GM19463 (cell line): ENCODE data around the gene LSM7.

Source experiments
- ATAC-seq: cut with Tn5 transposase; IDR thresholded peaks from one replicate; pipeline ENCODE4 v1.9.1; 2021; ENCODE audit warnings: mild to moderate bottlenecking, moderate library complexity; ENCODE audit not compliant: unreplicated experiment

The LSM7 gene

DNA sequence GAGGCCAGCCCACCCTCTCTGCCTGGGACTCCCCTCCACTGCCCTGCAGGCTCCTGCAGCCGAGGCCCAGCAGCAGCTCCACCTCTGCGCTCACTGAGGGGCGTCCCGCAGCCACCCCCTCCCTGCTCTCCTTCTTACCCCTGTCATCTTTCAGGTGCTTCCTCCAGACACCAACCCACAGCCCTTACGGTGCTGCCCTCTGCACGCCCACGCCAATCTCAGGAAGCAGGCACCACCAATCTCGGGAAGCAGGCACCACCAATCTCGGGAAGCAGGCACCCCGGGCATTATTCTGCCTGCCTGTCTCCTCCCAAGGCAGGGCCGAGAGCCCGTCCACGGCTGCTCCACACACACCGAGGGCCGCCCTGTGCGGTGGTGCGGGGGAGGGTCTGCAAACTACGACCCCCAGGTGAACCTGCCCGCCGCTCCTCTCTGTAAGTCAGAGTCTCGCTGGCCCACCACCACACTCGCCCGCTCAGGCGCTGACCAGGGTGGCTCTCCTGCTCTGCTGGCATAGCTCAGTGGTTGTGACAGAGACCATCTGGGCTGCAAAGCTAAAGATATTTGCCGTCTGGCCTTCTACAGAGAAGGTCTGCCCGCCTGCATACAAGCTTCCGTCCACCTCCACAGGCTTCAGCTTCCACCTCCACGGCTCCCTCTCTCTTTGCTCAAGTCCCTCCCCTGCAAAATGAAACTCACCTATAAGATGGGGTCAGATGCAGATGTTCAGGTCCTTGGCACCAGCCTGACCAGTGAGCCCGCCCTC is 2.9 kb downstream of the LSM7 start:
- no peak for ATAC-seq

DNA sequence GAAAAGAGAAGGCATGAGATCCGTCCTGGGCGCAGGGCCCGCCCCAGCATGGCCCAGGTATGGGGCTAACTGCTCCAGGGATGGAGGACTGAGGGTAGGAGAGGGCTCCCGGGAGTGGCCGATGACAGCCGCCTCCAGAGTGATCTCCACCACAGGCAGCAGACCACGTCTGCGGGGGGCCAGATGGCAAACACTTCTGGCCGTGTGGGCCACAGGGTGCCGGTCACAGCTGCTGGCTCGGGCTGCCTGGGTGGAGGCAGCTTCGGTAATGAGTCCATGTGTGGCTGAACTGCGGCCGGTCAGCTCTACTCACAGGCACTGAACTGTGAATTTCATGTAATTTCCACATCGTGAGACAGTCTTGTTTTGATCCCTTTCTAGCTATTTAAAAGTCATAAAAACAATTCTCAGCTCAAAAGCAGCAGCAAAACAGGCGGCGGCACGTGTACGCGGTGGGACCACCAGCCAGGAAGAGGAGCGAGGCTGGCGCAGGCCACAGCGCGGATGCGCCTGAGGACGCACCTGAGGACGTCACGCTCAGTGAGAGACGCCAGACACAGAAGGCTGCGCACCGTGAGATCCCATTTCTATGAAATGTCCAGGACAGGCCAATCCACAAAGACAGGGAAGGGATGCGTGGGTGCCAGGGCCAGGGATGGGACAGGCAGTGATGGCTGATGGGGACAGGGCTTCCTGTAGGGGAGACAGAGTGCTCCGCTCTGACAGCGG is 4.0 kb downstream of the LSM7 start:
- no peak for ATAC-seq

DNA sequence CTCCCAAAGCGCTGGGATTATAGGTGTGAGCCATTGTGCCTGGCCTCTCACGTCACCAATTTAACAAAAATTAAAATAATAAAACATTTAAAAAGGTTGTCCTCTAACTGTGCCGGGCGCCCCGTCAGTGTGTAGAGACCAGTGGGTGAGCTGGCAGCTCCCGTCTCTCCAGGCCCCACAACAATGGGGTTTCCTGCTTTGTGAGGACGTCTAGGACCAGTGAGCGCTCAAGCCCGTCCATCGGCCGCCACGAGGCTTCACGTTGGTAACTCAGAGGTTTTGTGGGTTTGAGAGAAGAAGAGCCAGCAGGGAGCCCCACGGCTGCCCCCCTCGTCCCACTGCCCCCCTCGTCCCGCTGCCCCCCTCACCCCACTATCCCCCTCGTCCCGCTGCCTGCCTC is 4.7 kb downstream of the LSM7 start:
- ATAC-seq, result no peak

DNA sequence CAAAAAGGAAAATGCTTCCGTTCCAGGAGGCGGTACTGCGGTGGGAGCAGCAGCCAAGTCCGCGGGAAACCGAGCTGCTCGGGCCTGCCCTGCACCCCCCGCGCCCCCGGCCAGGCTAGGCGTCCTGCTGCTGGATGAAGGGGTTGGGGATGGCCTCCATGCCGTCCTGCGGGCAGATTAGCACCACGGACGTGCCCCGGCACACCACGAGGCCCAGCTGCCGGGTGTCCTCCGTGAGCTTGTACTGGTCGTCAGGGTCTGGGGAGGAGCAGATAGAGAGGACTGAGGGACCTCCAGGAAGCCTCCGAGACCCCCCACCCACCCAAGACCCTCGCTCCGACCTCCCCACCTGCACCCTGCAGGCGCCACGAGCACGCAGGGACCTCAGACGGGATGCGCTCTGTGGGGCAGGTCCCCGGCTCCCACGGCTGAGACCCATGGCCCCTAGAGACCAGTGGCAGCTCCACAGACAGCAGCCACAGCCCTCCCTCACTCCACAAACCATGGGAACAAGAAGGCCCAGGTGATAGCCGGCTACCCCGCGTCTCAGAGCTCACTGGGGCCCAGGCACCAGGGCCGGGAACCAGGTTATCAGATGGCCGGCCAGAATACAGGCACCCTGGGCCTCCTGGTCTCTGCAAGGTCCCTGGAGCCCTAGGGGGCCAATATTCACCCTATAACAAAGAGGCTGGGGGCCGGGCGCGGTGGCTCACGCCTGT is 6.7 kb downstream of the LSM7 start:
- ATAC-seq, result no peak

DNA sequence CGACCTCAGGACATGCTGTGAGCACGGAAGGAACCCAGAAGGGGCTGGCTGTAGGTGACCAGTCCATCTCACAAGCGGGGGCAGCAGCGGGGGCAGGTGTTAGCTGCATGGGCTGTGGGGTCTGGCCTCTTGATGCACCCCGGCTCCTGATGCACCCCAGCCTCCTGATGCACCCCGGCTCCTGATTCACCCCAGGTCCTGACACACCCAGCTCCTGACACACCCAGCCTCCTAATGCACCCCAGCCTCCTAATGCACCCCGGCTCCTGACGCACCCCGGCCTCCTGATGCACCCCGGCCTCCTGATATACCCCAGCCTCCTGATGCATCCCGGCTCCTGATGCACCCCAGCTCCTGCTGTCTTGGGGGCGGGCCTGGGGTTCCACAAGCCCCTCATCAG is 7.4 kb downstream of the LSM7 start:
- no peak for ATAC-seq

DNA sequence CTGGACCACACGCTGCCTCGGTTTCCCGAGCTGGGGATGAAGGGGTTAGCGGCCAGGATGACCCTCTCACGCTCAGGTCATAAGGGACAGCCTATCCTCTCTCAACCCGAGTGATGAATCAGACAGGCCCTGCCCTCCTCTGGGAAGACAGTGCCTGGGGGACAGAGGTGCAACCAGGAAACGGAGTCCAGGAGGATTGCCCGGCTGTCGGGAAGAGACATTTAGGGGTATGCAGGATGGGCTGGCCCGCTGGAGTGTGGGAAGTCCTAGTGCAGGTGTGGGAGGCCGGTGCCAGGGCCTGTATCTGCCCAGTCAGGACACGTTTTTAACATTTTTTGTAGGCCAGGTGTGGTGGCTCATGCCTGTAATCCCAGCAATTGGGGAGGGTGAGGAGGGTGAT is 8.3 kb downstream of the LSM7 start:
- ATAC-seq, result no peak

DNA sequence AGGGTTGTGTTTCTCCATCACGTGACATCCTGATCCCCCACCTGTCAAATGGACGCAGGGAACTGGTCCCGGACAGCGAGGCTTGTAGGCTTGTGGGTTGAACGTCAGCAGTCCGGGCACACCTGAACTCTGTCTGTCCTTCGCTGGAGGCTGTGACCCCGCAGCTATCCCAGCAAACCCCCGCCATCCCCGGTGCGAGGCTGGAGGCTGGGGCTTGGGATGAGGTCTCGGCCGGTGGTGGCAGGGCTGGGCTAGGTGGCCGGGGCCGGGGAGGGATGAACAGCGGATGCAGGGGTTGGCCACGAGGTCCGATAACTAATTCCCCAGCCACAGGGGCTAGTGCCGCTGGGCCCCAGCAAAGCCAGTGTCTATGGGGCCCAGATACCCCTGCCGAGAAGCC is 8.8 kb downstream of the LSM7 start:
- ATAC-seq, result no peak

DNA sequence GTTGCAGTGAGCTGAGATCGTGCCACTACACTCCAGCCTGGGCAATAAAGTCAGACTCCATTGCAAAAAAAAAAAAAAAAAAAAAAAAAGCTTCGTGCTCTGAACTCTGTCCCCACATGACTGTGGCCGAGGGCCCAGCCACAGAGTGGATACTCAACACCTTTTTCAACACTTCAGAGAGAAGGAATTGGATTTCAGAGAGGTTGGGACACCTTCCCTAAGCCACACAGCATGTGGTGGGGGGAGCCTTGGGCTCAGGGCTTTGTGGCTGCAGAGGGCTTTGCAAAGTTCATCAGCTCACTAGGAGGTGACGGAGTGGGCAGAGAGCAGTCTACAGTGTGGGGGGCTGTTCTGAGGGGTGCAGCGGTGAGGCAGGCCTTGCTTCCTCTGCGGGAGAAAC is 9.5 kb downstream of the LSM7 start:
- no peak for ATAC-seq

DNA sequence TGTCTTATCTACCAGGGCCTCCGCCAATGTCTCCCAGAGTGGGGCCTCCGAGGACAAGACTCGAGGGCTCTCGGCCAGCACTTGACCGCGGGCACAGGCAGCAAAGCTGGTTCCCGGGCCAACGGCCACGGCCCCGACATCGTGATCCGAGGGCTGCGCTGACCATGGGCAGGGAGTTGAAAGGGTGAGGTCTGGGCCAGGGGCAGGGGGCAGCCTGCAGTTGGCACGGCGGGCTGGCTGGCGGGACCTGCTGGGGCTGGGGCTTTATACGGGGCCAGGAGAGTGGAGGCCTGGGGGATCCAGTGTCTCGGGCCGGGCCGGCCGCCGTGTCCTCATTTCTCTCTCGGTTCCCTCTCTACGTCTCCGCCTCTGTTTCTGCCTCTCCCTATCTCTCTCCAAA is 10.6 kb downstream of the LSM7 start:
- ATAC-seq, result no peak

DNA sequence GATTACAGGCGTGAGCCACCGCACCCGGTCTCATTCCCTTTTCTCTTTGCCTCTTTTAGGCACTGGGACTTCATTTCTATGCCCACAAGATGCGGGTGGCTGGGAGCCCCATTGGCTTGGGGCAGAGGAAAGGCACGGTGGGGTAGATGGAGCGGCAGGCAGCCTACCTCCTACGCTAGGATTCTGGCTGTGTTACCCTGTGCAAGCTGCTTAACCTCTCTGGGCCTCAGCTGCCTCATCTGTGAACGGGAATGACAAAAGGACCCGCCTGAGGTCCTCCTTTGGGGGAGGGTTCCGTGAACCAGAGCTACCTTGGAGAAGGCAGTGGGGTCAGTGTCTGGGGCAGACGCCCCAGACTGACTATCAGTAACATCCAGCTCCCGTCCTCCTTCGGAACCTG is 11.1 kb downstream of the LSM7 start:
- ATAC-seq, result no peak

DNA sequence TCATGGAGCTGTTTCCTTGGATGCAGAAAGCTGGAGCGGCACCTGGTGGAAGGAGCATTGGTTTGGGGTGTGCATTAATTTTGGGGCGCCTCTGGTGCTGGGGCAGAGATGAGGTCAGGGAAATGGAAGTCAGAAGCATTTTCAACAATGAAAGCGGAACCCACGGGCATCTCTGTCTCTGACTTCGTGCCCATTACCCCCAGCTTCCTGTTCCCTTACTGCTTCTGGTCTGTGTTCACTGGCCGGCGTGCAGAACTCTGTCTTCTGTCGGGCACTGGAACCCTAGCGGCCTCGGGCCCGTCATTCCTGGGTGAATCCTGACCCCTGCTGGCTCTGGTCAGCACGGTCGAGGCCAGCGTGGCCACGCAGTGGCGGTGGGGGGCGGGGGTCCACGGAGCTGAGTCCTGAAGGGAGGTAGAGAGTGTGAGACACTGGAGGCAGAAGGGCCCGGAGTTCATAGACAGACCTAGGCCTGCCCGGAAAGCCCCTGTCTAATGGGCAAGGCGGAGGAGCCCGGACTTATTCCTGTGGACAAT is 12.5 kb downstream of the LSM7 start:
- no peak for ATAC-seq

DNA sequence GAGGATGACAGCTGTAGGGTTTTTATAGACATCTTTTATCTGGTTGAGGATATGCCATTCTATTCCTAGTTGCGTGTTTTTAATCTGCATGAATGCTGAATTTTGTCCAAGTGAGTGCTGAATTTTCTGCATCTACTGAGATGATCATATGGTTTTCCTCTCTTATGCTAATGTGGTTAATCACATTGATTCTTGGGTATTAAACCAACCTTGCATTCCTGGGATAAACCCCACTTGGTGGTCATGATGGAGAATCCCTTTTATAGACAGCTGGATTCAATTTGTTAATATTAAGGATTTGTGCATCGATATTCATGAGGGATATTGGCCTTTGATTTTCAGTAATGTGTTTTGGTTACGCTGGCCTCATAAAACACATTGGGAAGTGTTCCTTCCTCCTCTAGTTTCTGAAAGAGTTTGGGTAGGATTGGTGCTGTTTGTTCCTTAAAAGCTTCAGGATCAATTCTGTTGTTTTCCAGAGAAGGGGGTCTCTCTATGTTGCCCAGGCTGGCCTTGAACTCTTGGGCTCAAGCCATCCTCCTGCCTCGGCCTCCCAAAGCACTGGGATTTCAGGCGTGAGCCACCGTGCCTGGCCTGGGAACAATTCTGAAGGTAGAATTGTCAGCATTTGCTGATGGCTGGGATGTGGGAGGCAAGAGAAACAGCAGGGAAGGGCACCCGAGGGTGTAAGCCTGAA is 13.1 kb downstream of the LSM7 start:
- ATAC-seq, result no peak

DNA sequence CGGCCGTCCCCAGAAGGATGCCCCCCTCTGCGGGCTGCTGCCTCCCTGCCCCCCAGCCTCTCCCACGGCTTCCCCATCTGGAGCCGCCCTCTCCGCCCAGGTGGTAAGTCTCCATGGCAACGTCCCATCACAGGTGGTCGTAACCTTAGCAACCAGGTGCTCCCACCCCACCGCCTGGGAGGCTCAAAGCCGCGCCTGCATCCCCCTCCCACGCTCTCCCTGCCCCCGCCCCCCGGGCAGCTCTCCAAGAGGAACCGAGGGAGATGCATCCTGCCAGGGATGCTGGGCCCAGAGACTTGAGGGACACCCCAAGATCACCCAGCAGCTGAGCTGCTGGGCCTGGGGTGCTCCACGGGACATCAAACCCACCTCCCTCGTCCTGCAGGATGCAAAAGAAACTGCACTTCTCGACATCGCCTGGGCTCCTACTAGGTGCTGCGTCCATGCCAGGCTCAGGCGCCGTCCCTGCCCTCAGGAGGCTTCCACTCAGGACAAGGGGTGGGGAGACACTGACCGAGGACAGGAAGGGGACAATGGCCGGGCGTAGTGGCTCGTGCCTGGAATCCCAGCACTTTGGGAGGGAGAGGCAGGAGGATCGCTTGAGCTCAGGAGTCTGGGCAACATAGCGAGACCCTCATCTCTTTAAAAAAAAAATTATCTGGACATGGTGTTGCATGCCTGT is 15.4 kb downstream of the LSM7 start:
- ATAC-seq, result no peak

DNA sequence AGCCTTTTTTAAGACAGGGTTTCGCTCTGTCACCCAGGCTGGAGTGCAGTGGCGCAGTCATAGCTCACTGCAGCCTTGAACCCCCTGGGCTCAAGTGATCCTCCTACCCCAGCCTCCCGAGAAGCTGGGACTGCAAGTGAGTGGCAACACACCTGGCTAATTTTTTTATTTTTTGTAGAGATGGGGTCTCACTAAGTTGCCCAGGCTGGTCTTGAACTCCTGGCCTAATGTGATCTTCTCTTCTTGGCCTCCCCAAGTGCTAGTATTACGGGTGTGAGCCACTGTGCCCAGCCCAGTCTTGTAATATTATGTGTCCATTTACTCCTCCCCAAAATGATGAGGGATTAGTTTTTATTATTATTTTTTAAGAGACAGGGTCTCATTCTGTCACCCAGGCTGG is 17.3 kb downstream of the LSM7 start:
- no peak for ATAC-seq

DNA sequence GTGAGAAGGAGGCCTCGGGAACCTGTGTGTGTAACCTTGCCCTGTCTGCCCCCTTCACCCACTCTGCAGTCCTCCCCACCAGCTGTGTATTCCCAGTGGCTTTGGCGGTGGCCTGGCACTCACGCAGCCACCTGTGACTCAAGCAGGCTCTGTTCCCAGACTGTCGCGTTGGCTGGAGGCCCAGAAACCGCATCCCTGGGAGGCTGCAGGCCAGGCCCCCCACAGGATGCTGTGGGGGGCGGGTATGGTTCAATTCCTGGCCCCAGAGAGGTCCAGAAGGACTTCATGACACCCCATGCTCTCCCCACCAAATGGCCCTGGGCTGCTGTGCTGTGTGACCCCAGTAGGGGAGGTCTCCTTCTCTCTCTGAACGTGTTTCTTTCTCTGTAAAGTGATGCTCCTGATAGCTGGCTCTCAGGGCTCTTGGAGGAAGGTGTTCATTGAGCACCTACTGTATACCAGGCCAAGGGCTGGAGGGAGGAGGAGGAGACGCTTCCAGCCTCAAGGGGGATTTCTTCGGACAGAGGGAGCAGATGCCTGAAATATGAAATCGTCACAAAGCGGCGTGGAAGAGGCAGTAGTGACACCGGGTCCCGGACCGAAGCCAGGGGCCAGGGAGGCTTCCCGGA is 18.5 kb downstream of the LSM7 start:
- no peak for ATAC-seq

DNA sequence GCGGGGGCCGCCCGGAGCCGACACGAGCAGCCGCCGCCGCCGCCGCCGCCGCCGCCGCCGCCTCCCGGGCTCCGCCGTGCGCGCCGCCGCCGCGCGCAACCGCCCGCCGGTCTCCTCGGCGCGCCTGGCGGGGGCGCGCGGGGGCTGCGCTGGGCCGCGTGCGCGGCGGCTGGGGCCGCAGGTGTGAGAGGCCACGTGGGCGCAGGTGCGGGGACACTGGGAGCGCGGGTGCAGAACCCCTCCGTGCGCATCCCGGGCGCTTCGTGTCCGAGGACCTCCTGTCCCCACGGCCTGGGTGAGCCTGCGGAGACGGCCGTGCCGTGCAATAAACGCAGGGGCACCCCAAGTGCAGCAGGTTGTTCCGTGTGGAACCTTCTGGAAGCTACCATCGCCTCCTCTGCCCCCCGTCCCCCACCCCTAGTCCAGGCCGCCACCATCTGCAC is 20.3 kb downstream of the LSM7 start, which contains the start of gene LINGO3:
TSS of gene LINGO3 (minus strand) at position 41 of the 443 bp plus-strand sequence. CDS start 16,378 bp downstream, outside the sequence.
- no peak for ATAC-seq

DNA sequence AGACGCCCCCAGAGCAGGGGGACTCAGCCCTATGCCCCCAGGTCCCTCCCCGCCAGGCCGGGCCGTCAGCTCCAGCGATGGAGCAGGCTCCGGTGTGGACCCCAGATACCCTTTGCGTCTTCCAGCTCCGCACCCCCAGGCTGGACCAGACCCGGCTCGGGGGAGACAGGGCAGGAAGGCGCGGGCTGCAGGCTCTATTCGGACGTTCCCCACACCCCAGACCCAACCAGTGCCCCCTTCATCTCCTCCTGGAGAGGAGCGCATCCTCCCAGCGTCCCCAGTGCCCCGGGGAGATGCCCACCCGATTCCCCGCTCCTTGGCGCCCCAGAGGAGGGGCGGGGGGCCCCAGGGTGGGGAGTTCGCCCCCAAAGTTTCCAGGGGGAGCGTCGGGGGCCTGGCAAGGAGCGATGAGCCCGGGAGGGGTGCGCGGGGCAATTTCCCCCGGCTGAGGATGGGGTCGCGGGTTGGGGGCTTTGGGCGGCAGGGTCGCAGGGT is 20.8 kb downstream of the LSM7 start:
- ATAC-seq, result no peak

DNA sequence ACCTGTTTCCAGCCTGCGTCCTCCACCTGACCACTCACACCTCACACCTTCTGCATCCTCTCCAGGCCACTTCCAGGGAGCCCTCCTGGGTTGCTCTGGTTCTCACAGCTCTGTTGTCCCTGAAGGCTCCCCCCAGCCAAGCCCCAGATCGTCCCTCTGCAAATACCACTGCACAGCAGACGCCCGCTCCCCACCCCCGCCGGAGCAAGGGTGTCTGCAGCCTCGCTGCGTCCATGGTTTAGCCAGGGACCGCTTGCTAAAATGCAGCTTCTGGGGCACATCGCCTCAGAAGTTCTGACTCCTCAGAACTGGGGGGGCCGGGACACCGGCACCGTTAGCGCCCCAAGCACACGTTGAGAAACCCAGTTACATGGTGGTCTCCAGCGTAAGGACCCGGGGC is 21.4 kb downstream of the LSM7 start:
- no peak for ATAC-seq

DNA sequence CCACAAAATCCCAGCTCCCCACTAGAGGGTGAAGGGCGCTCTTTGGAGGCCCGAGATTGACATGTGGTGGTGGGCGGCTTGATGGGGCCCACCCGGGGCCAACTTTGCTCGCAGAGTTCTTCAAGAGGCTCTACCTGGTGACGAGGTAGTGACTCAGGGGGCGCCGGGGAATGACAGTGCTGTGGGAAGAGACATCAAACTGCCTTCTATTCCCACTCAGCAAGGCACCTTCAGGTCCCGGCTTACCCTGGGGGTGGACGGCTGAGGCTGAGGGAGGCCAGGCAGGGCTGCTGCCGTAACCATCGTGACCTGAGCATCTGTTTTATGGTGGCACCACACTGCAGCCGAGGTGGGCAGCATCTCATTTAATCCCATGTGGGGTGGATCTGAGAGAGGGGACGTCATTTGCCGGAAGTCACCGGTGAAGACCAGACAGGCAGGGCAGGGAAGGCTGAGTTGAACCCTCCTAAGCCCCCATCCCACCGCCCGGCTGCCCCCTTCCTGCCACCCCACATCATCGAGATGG is 22.0 kb downstream of the LSM7 start:
- ATAC-seq, result no peak
